ENCODE measurements around the gene SELENOI.
"Not testable (repeated sequence)": the region's sequence is repeated elsewhere in the genome, so short reads cannot be mapped to it uniquely, and the experiment has no call there.

The SELENOI gene

GRCh38 chr2:26359886-26360473 lies 14.0 kb downstream of the SELENOI start:
- DNase-seq (ENCODE audit: low read depth, low spot score), result no peak
- ChIA-PET CTCF (no interaction called here), POLR2A (interaction anchor here (0.6 kb wide), 1 partner anchor 8 kb away, joined by 3 read pairs; no protein-coding TSS in a partner anchor)
- TF ChIP-seq CTCF (IDR thresholded peaks at IDR 0.05; ENCODE audit: insufficient read depth, low read length, missing control alignments), result no peak
- H3K4me3 ChIP-seq (ENCODE audit: low read depth, low read length), result no peak overlapping the region

- POLR2A ChIA-PET, result no interaction called here
- CTCF ChIA-PET, result interaction anchor here (0.9 to 1.6 kb wide), 6 partner anchors 8 to 96 kb away, joined by 3 to 4 read pairs (median 3); no protein-coding TSS in a partner anchor
- no peak for DNase-seq (ENCODE audit: low read depth, low spot score)
- no peak overlapping the region for H3K4me3 ChIP-seq (ENCODE audit: low read depth, low read length)
- no peak for TF ChIP-seq CTCF (IDR thresholded peaks at IDR 0.05; ENCODE audit: insufficient read depth, low read length, missing control alignments)
Observed at GRCh38 chr2:26363323-26363722, 17.4 kb downstream of the SELENOI start.

GRCh38 chr2:26363958-26364357 lies 18.0 kb downstream of the SELENOI start:
- H3K4me3 ChIP-seq (ENCODE audit: low read depth, low read length), result no peak overlapping the region
- TF ChIP-seq CTCF (IDR thresholded peaks at IDR 0.05; ENCODE audit: insufficient read depth, low read length, missing control alignments), result no peak
- POLR2A ChIA-PET, result no interaction called here
- no peak for DNase-seq (ENCODE audit: low read depth, low spot score)
- CTCF ChIA-PET, result interaction anchor here (0.9 to 1.6 kb wide), 2 partner anchors 10 to 96 kb away, joined by 3 read pairs; no protein-coding TSS in a partner anchor

GRCh38 chr2:26364669-26365068 lies 18.7 kb downstream of the SELENOI start:
- no peak for TF ChIP-seq CTCF (IDR thresholded peaks at IDR 0.05; ENCODE audit: insufficient read depth, low read length, missing control alignments)
- DNase-seq (ENCODE audit: low read depth, low spot score), result no peak
- ChIA-PET POLR2A (no interaction called here), CTCF (interaction anchor here (1.6 kb wide), 1 partner anchor 95 kb away, joined by 3 read pairs; no protein-coding TSS in a partner anchor)
- H3K4me3 ChIP-seq (ENCODE audit: low read depth, low read length), result no peak overlapping the region

GRCh38 chr2:26366957-26367356 lies 21.0 kb downstream of the SELENOI start:
- no peak for TF ChIP-seq CTCF (IDR thresholded peaks at IDR 0.05; ENCODE audit: insufficient read depth, low read length, missing control alignments)
- CTCF ChIA-PET, result no interaction called here
- POLR2A ChIA-PET, result no interaction called here
- DNase-seq (ENCODE audit: low read depth, low spot score), result no peak
- no peak overlapping the region for H3K4me3 ChIP-seq (ENCODE audit: low read depth, low read length)

- DNase-seq (ENCODE audit: low read depth, low spot score); POLR2A ChIA-PET; CTCF ChIA-PET; H3K4me3 ChIP-seq (ENCODE audit: low read depth, low read length): not testable (repeated sequence)
Observed at GRCh38 chr2:26369664-26370063, 23.7 kb downstream of the SELENOI start.

GRCh38 chr2:26370909-26371308 lies 25.0 kb downstream of the SELENOI start:
- CTCF ChIA-PET; DNase-seq (ENCODE audit: low read depth, low spot score); H3K4me3 ChIP-seq (ENCODE audit: low read depth, low read length); POLR2A ChIA-PET: not testable (repeated sequence)

Data from AG04449 (cell line).